Effector CD4-positive, alpha-beta T cell (primary cell): ENCODE data around the gene TRMT11.

ENCODE experiments used
- DNase-seq: peaks from one replicate; pipeline ENCODE4 v3.0.0-alpha.2; 2020

TRMT11 gene

GRCh38 chr6:126077810-126078776, 91.8 kb downstream of the TRMT11 start:
- DNase-seq: no peak

- DNase-seq: no peak
These were observed 97.5 kb downstream of the TRMT11 start for GRCh38 chr6:126083875-126084274.

- DNase-seq: no peak
These were observed 100.2 kb downstream of the TRMT11 start for GRCh38 chr6:126086560-126086959.
